HG03460 (cell line): ENCODE results near the gene CACNA1C.

Source experiments
- ATAC-seq: cut with Tn5 transposase; IDR thresholded peaks from one replicate; pipeline ENCODE4 v1.9.1; 2021; ENCODE audit not compliant: unreplicated experiment

The CACNA1C gene

GRCh38 chr12:2460051-2460670 lies 407.4 kb downstream of the CACNA1C start:
- ATAC-seq: no peak

- ATAC-seq: no peak
Observed at GRCh38 chr12:2461046-2461445, 408.3 kb downstream of the CACNA1C start.

GRCh38 chr12:2461645-2462044 lies 408.9 kb downstream of the CACNA1C start:
- no peak for ATAC-seq

GRCh38 chr12:2462087-2462486 lies 409.3 kb downstream of the CACNA1C start:
- no peak for ATAC-seq

GRCh38 chr12:2463719-2464118 lies 410.9 kb downstream of the CACNA1C start:
- no peak for ATAC-seq

GRCh38 chr12:2465681-2466080 lies 412.9 kb downstream of the CACNA1C start:
- ATAC-seq: no peak

- ATAC-seq: no peak
Observed at GRCh38 chr12:2466211-2466610, 413.4 kb downstream of the CACNA1C start.

GRCh38 chr12:2467447-2468195 lies 414.8 kb downstream of the CACNA1C start:
- ATAC-seq: no peak

- ATAC-seq: no peak
Observed at GRCh38 chr12:2475984-2476383, 423.2 kb downstream of the CACNA1C start.

GRCh38 chr12:2477009-2477766 lies 424.4 kb downstream of the CACNA1C start:
- ATAC-seq: no peak

- no peak for ATAC-seq
Observed at GRCh38 chr12:2479851-2480535, 427.2 kb downstream of the CACNA1C start.

GRCh38 chr12:2481346-2481745 lies 428.6 kb downstream of the CACNA1C start:
- ATAC-seq: no peak

GRCh38 chr12:2481951-2482350 lies 429.2 kb downstream of the CACNA1C start:
- no peak for ATAC-seq

GRCh38 chr12:2482938-2483660 lies 430.3 kb downstream of the CACNA1C start:
- ATAC-seq: no peak

- no peak for ATAC-seq
Observed at GRCh38 chr12:2483713-2484112, 430.9 kb downstream of the CACNA1C start.

- no peak for ATAC-seq
Observed at GRCh38 chr12:2484141-2484776, 431.5 kb downstream of the CACNA1C start.

GRCh38 chr12:2485681-2486080 lies 432.9 kb downstream of the CACNA1C start:
- no peak for ATAC-seq

GRCh38 chr12:2486796-2487195 lies 434.0 kb downstream of the CACNA1C start:
- ATAC-seq: no peak

GRCh38 chr12:2487278-2487677 lies 434.5 kb downstream of the CACNA1C start:
- no peak for ATAC-seq

- no peak for ATAC-seq
Observed at GRCh38 chr12:2488131-2488530, 435.3 kb downstream of the CACNA1C start.
